ENCODE measurements around the gene ABHD14A.

- TF ChIP-seq CTCF (IDR thresholded peaks at IDR 0.05) (no peak), POLR2A (IDR thresholded peaks at IDR 0.05) (no peak)
These were observed 5.4 kb downstream of the ABHD14A start for GRCh38 chr3:51980253-51980652.

Data from ovary (tissue), 3 donors.